NK-92 treated with Interleukin-12 subunit alpha and Interleukin-12 subunit beta, amount 100 ng/mL, for 24 hours (cell line): ENCODE results near the gene SERPINA4.

Experiments used
- DNase-seq: peaks from one replicate; lab custom pipeline; 2025; lab: John Stamatoyannopoulos, UW

SERPINA4 gene

DNA sequence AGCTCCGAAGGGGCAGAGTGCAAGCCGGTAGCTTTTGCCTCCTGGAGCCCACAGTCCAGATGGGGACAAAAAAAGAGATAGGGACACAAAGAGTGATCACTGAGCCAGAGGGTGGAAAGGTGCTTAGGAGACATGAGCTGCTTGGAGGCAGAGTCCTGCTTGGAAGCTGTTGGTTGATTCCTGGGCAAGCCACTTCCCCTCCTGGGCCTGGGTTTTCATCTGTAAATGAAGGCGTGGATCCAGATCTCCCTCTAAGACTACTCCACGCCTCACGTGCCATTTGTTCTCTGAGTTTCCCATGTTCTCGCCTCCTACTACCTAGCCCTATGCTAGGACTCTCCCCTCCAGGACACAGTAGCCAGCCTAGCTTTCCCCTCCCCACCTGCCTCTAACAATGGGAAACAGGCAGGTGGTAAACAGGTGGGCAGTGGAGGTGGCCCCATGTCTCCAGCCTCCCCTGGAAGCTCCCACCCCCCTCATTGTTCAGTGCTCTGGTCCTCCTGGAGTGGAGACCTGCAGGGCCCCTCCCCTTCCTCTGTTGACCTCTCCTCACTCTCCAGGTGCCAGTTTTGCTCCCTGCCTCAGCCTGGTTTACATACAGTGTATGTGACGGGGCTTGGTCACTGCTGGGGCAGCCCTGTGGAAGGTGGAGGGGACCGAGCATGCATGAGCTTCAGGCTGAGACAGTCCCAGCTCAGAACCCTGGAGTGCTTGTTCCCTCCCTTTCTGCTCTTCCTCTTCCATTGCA, 54.8 kb downstream of the SERPINA4 start:
- DNase-seq: no peak

GRCh38 chr14:94617366-94617941, 56.2 kb downstream of the SERPINA4 start:
- DNase-seq: no peak

DNA sequence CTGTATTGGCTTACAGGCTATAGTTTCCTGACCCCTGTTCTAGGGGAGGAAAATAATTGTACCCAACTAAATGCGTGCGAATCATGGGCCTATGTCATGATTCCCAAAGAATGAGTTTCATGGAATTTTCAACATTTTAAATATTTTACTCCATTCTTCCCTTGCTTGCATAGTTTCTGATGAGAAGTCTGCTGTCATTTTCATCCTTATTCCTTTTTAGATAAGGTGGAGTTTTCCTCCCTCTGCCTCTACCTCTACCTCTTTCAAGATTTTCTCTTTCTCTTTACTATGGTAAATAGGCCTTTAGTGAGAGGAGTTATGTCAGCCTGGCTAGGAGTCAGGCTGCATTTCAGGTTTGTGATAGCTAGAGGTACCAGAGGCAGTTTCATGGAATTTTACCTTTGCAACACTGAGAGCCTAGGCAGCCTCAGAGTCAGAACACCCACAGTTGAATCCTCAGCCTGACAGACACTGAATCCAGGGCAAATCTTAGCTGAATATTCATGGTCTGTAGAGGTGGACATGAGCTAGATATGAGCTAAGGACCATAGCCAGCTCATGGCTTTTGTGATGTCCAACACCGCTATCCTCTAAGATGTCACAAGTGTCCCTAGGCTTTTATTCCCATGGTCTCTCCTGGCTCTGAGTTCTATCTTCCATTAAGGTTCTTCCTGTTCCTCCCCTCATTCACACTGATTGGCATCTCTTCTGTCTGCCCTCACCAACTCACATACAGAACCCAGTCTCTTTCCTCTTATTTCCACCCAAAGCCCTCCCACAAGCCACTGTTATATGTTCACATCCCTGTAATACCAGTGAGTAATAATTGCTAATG, 57.0 kb downstream of the SERPINA4 start:
- no peak for DNase-seq

DNA sequence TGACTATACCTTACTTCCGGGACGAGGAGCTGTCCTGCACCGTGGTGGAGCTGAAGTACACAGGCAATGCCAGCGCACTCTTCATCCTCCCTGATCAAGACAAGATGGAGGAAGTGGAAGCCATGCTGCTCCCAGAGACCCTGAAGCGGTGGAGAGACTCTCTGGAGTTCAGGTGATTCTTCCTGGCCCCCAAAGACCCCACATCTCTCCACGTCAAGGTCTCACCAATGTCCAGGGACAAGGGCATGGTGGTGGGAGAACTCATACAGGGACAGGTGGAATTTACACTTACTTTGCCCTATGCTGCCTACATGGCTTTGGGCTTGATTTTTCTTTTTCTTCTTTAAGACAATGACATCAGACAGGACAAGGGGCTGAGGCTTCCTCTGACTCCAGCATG, 58.1 kb downstream of the SERPINA4 start:
- no peak for DNase-seq
